ENCODE data around the gene EN1. TPM values are rescaled to one million over a fixed set of nuclear protein-coding genes. Genes with fewer than 3 reads are reported as not detected.

EN1 gene
- total RNA-seq, 1 donor from 2014 or later, result 0.15 TPM

DNA sequence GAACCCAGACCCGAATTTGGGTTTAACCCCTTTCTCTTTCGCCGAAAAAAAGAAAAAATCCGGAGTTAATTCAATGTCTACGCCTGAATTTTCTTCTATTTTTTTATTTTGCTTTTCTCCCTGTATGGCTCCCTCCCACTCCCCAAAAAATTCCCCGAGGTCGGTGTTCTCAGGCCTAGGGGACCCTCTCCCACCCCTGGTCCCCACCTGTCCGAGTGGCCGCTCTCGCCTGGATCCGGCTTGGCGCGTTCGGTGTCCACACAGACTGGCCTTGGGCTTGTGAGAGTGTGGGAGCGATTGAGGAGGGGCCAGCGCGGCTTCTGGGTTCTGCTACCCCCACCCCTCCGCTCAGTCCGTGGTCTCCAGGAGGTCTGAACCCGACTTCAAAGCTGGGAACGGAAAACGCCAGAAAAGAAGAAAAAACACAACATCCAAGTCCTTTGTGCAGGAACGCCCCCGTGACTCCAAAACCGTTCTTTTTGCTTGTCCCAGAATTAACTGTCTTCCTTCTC lies 5.7 kb upstream of the EN1 start:
- Histone ChIP-seq H3K9me3 (no peaks in the 10 kb centered on the region), H3K4me1 (peaks cover 17% of the 10 kb centered on the region), H3K36me3 (no peaks in the 10 kb centered on the region), H3K4me3 (no peak overlapping the region), H3K27ac (no peak overlapping the region), H3K27me3 (ENCODE audit: low read depth) (peaks cover 96% of the 10 kb centered on the region)
- TF ChIP-seq, protein P1, sequence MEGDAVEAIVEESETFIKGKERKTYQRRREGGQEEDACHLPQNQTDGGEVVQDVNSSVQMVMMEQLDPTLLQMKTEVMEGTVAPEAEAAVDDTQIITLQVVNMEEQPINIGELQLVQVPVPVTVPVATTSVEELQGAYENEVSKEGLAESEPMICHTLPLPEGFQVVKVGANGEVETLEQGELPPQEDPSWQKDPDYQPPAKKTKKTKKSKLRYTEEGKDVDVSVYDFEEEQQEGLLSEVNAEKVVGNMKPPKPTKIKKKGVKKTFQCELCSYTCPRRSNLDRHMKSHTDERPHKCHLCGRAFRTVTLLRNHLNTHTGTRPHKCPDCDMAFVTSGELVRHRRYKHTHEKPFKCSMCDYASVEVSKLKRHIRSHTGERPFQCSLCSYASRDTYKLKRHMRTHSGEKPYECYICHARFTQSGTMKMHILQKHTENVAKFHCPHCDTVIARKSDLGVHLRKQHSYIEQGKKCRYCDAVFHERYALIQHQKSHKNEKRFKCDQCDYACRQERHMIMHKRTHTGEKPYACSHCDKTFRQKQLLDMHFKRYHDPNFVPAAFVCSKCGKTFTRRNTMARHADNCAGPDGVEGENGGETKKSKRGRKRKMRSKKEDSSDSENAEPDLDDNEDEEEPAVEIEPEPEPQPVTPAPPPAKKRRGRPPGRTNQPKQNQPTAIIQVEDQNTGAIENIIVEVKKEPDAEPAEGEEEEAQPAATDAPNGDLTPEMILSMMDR (IDR thresholded peaks at IDR 0.05), result no peak
- DNase-seq, result no peak
- no peak for ATAC-seq
- intact Hi-C loops (cut with DNase I), result loop anchor here (10.0 kb wide), 2 partner anchors 628 to 808 kb away; no protein-coding TSS in a partner anchor

GRCh38 chr2:118852605-118853128 lies 5.2 kb upstream of the EN1 start:
- peaks cover 21% of the 10 kb centered on the region for H3K4me1 ChIP-seq

DNA sequence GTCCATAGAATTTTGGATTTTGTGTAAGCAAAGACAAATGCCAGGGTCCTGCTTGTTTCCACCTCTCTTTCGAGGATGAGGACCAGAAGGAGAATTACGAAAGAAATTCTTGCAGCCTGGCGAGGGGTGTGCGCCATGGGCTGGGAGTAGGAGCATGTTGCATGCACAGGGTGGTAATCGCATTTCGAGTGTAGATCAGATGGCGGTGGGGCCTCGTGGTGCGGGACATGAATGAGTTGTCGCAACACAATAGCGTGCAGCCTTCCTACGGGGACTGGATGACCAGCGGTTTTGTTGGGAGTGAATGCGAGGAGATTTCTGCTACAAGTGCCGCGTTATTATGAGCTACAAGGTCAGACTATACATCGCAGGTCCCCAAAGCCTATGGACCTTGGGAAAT lies 4.2 kb upstream of the EN1 start:
- intact Hi-C loops (cut with DNase I), result loop anchor here (10.0 kb wide), 2 partner anchors 627 to 807 kb away; no protein-coding TSS in a partner anchor
- no peak for DNase-seq

More at GRCh38 chr2:118852605-118853128, 5.2 kb upstream of the EN1 start:
- H3K9me3 ChIP-seq, result no peaks in the 10 kb centered on the region
- DNase-seq (no peak), ATAC-seq (no peak)
- peaks cover 96% of the 10 kb centered on the region for H3K27me3 ChIP-seq (ENCODE audit: low read depth)
- TF ChIP-seq, protein P1 (IDR thresholded peaks at IDR 0.05), result no peak
- H3K4me3 ChIP-seq, result no peak overlapping the region
- no peak overlapping the region for H3K27ac ChIP-seq
- H3K36me3 ChIP-seq, result no peaks in the 10 kb centered on the region
- intact Hi-C loops (cut with DNase I), result loop anchor here (10.0 kb wide), 2 partner anchors 628 to 808 kb away; no protein-coding TSS in a partner anchor

DNA sequence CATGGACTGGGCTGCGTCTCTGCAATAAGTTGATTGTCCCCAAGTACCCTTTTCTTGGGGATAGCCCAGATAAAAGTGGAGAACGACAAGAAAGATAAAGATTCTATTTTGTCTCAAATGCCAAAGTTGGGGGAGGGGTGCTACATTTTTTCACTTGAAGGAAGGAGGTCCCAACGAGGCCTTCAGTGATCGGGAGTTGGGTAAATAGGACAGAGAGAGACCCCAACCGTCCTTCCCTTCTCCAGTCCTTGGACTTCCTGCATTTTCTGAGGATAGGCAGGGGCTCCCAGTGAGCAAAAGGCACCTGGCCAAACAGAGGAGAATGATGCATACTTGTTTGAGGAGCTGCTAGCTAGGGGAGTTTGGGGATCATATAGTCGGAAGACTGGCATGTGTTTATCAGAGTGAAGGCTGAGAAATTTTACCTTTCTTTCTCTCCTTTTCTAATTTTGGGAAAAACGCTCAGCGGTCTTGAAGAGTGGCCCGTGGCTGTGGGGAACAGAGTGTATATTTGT lies 3.5 kb upstream of the EN1 start:
- Histone ChIP-seq H3K36me3 (no peaks in the 10 kb centered on the region), H3K27ac (no peak overlapping the region), H3K9me3 (no peaks in the 10 kb centered on the region), H3K4me3 (no peak overlapping the region), H3K27me3 (ENCODE audit: low read depth) (peaks cover 95% of the 10 kb centered on the region), H3K4me1 (peaks cover 22% of the 10 kb centered on the region)
- ATAC-seq (no peak), DNase-seq (no peak)
- TF ChIP-seq, protein P1 (IDR thresholded peaks at IDR 0.05), result no peak
- intact Hi-C loops (cut with DNase I), result loop anchor here (10.0 kb wide), 2 partner anchors 626 to 806 kb away; no protein-coding TSS in a partner anchor

More for the DNA sequence above, 4.2 kb upstream of the EN1 start:
- H3K4me3 ChIP-seq, result no peak overlapping the region
- no peaks in the 10 kb centered on the region for H3K36me3 ChIP-seq
- peaks cover 96% of the 10 kb centered on the region for H3K27me3 ChIP-seq (ENCODE audit: low read depth)
- no peak overlapping the region for H3K27ac ChIP-seq
- TF ChIP-seq, protein P1 (IDR thresholded peaks at IDR 0.05), result no peak
- H3K9me3 ChIP-seq, result no peaks in the 10 kb centered on the region
- ATAC-seq, result no peak
- H3K4me1 ChIP-seq, result peaks cover 26% of the 10 kb centered on the region

- Histone ChIP-seq H3K9me3 (no peaks in the 10 kb centered on the region), H3K4me3 (no peak overlapping the region), H3K4me1 (peaks cover 16% of the 10 kb centered on the region), H3K27ac (no peak overlapping the region), H3K36me3 (no peaks in the 10 kb centered on the region), H3K27me3 (ENCODE audit: low read depth) (peaks cover 95% of the 10 kb centered on the region)
- TF ChIP-seq, protein P1 (IDR thresholded peaks at IDR 0.05), result no peak
- ATAC-seq, result no peak
- DNase-seq, result no peak
- intact Hi-C loops (cut with DNase I), result loop anchor here (10.0 kb wide), 2 partner anchors 626 to 806 kb away; no protein-coding TSS in a partner anchor
These were observed 2.9 kb upstream of the EN1 start for GRCh38 chr2:118850168-118850900.

Measured in lower lobe of right lung (tissue), 2 donors.